Lower lobe of right lung (tissue), 2 donors: ENCODE results near the gene ZNF607. TPM values are rescaled to one million over a fixed set of nuclear protein-coding genes. Genes with fewer than 3 reads are reported as not detected.
"Not testable (repeated sequence)": the region's sequence is repeated elsewhere in the genome, so short reads cannot be mapped to it uniquely, and the experiment has no call there.

ENCODE experiments used
- ATAC-seq, 2 donors: fragments of 200-7000 bp; cut with Tn5 transposase; one replicate each; pipeline ENCODE4 v1.9.1; 2020 to 2022; ENCODE audit warnings: mild to moderate bottlenecking in 2 of 2, moderate library complexity in 2 of 2
- DNase-seq: peaks from one replicate; pipeline ENCODE4 v3.0.0-alpha.2; 2020
- H3K27ac ChIP-seq: fragments of 200-600 bp; one replicate; pipeline ENCODE4 v1.8.0; 2022
- H3K27me3 ChIP-seq: fragments of 200-600 bp; one replicate; pipeline ENCODE4 v1.8.0; 2022; ENCODE audit warnings: low read depth
- H3K36me3 ChIP-seq: fragments of 200-600 bp; one replicate; pipeline ENCODE4 v1.8.0; 2022; ENCODE audit warnings: mild to moderate bottlenecking
- H3K4me1 ChIP-seq: fragments of 200-600 bp; one replicate; pipeline ENCODE4 v1.8.0; 2022
- H3K4me3 ChIP-seq: fragments of 200-600 bp; one replicate; pipeline ENCODE4 v1.8.0; 2022; ENCODE audit warnings: mild to moderate bottlenecking
- H3K9me3 ChIP-seq: fragments of 200-600 bp; one replicate; pipeline ENCODE4 v1.8.0; 2022
- CTCF ChIP-seq: fragments of 200-600 bp; IDR thresholded peaks from one replicate; pipeline ENCODE4 v1.8.0; 2022; ENCODE audit warnings: antibody characterized with exemption, mild to moderate bottlenecking
- intact Hi-C: fragments of 100-400 bp; cut with DNase I; formaldehyde crosslinking; loops from one replicate; pipeline ENCODE4 v1.11.0; 2022
- total RNA-seq: library from RNA; stranded (reverse); fragmentation: NEBNext Ultra II Directional; extraction: Animal tissue kit (Norgen Biotek cat#: 25700); gene quantifications from one replicate; pipeline ENCODE4 v1.2.1, GENCODE V29; 2021
- donor health status: DM: no; HTN: yes; CAD: no; lungs with severe emphysema.

The ZNF607 gene
- total RNA-seq, 1 donor from 2014 or later, result 6.7 TPM

GRCh38 chr19:37695144-37695899 is 24.2 kb downstream of the ZNF607 start:
- H3K27ac ChIP-seq, result no peak overlapping the region
- peaks cover 41% of the 10 kb centered on the region for H3K9me3 ChIP-seq
- intact Hi-C loops, result no loop called here
- ATAC-seq, result no peak
- no peak overlapping the region for H3K4me3 ChIP-seq
- H3K36me3 ChIP-seq, result peaks cover 15% of the 10 kb centered on the region
- no peaks in the 10 kb centered on the region for H3K27me3 ChIP-seq
- peaks cover 14% of the 10 kb centered on the region for H3K4me1 ChIP-seq
- no peak for TF ChIP-seq CTCF
- no peak for DNase-seq

- Histone ChIP-seq H3K9me3 (peaks cover 33% of the 10 kb centered on the region), H3K4me3 (no peak overlapping the region), H3K27ac (no peak overlapping the region), H3K27me3 (no peaks in the 10 kb centered on the region), H3K4me1 (peaks cover 14% of the 10 kb centered on the region), H3K36me3 (peaks cover under 1% of the 10 kb centered on the region)
- ATAC-seq, result no peak
- TF ChIP-seq CTCF, result no peak
- no peak for DNase-seq
- intact Hi-C loops, result no loop called here
These were observed 26.5 kb downstream of the ZNF607 start for GRCh38 chr19:37692956-37693620.

GRCh38 chr19:37691881-37692504 is 27.6 kb downstream of the ZNF607 start:
- peaks cover 23% of the 10 kb centered on the region for H3K9me3 ChIP-seq
- H3K27ac ChIP-seq, result peak overlapping the region; percentile 74
- H3K27me3 ChIP-seq, result no peaks in the 10 kb centered on the region
- no peaks in the 10 kb centered on the region for H3K36me3 ChIP-seq
- DNase-seq (peak; percentile 88), ATAC-seq (peak; percentile 93 to 94)
- H3K4me1 ChIP-seq, result peaks cover 14% of the 10 kb centered on the region
- intact Hi-C loops, result no loop called here
- peak overlapping the region; percentile 58 for H3K4me3 ChIP-seq
- TF ChIP-seq CTCF, result no peak

- no peak for TF ChIP-seq CTCF
- Histone ChIP-seq H3K27me3 (no peaks in the 10 kb centered on the region), H3K9me3 (peaks cover 41% of the 10 kb centered on the region), H3K27ac (no peak overlapping the region), H3K4me1 (no peaks in the 10 kb centered on the region), H3K36me3 (no peaks in the 10 kb centered on the region), H3K4me3 (no peak overlapping the region)
- intact Hi-C loops, result no loop called here
- DNase-seq, result no peak
- no peak for ATAC-seq
These were observed 36.0 kb downstream of the ZNF607 start for GRCh38 chr19:37683520-37683919.

GRCh38 chr19:37669450-37669914 is 50.1 kb downstream of the ZNF607 start:
- H3K9me3 ChIP-seq, result peaks cover 92% of the 10 kb centered on the region
- H3K27ac ChIP-seq, result no peak overlapping the region
- intact Hi-C loops, result no loop called here
- DNase-seq (no peak), ATAC-seq (no peak)
- no peaks in the 10 kb centered on the region for H3K36me3 ChIP-seq
- no peaks in the 10 kb centered on the region for H3K27me3 ChIP-seq
- no peaks in the 10 kb centered on the region for H3K4me1 ChIP-seq
- no peak overlapping the region for H3K4me3 ChIP-seq
- no peak for TF ChIP-seq CTCF

GRCh38 chr19:37657157-37657556 is 62.4 kb downstream of the ZNF607 start:
- ATAC-seq, H3K4me3 ChIP-seq, H3K27me3 ChIP-seq, H3K36me3 ChIP-seq, H3K27ac ChIP-seq, DNase-seq, intact Hi-C loops: not testable (repeated sequence)
- H3K4me1 ChIP-seq, result peaks cover 23% of the 10 kb centered on the region
- peaks cover 12% of the 10 kb centered on the region for H3K9me3 ChIP-seq
